PC-3 (cell line): ENCODE measurements around the gene LILRB3. TPM values are rescaled to one million over a fixed set of nuclear protein-coding genes. Genes with fewer than 3 reads are reported as not detected.
"Not testable (repeated sequence)": the region's sequence is repeated elsewhere in the genome, so short reads cannot be mapped to it uniquely, and the experiment has no call there.

Experiments used
- ATAC-seq: fragments of 200-7000 bp; cut with Tn5 transposase; 2 replicates; pipeline ENCODE4 v1.9.1; 2020; ENCODE audit warnings: mild to moderate bottlenecking, moderate library complexity
- BruUV-seq: library from RNA; stranded (reverse); fragments of 400-500 nt; replicated peaks from 2 replicates; lab custom pipeline; 2021; lab: Mats Ljungman, UMichigan
- CTCF ChIA-PET: fragments of 300-600 bp; sonication (Branson Sonifier 250); formaldehyde crosslinking; loops from one replicate; lab custom pipeline; 2022; ENCODE audit warnings: antibody characterized with exemption; lab: Charles Lee
- POLR2A ChIA-PET: fragments of 300-600 bp; sonication (Branson Sonifier 250); formaldehyde crosslinking; loops from one replicate; lab custom pipeline; 2022; ENCODE audit warnings: antibody characterized with exemption; ENCODE audit not compliant: unreplicated experiment; lab: Charles Lee
- DNase-seq: peaks from one replicate; pipeline ENCODE4 v3.0.0-alpha.2; 2015
- H2AFZ ChIP-seq: fragments of 300-600 bp; sonication (generic); 2 replicates; pipeline ENCODE4 v1.6.0; 2016; ENCODE audit warnings: antibody characterized with exemption, low read length
- H3F3A ChIP-seq: fragments of 300-600 bp; sonication (generic); one replicate; pipeline ENCODE4 v1.6.0; 2017; ENCODE audit warnings: antibody characterized with exemption, low read length, control low read depth, mild to moderate bottlenecking; ENCODE audit not compliant: unreplicated experiment
- H3K27ac ChIP-seq: fragments of 300-600 bp; sonication (generic); 2 replicates; pipeline ENCODE4 v1.5.1; 2016; ENCODE audit warnings: mild to moderate bottlenecking, low read length
- H3K27me3 ChIP-seq: fragments of 300-600 bp; sonication (generic); 2 replicates; pipeline ENCODE4 v1.6.1; 2016; ENCODE audit warnings: low read length, mixed read lengths
- H3K36me3 ChIP-seq: fragments of 300-600 bp; sonication (generic); 2 replicates; pipeline ENCODE4 v1.6.1; 2016; ENCODE audit warnings: low read depth, mixed run types, low read length, mixed read lengths
- H3K4me1 ChIP-seq: fragments of 300-600 bp; sonication (generic); 2 replicates; pipeline ENCODE4 v1.5.1; 2016; ENCODE audit warnings: low read length; ENCODE audit not compliant: insufficient read depth
- H3K4me2 ChIP-seq: fragments of 300-600 bp; sonication (generic); 2 replicates; pipeline ENCODE4 v1.6.0; 2016; ENCODE audit warnings: low read length
- H3K4me3 ChIP-seq: fragments of 300-600 bp; sonication (generic); 2 replicates; pipeline ENCODE4 v1.5.1; 2016; ENCODE audit warnings: mild to moderate bottlenecking, low read length, mixed read lengths
- H3K79me2 ChIP-seq: fragments of 300-600 bp; sonication (generic); 2 replicates; pipeline ENCODE4 v1.6.1; 2017; ENCODE audit warnings: low read length, mixed read lengths
- H3K9ac ChIP-seq: fragments of 300-600 bp; sonication (generic); 2 replicates; pipeline ENCODE4 v1.6.0; 2016; ENCODE audit warnings: mild to moderate bottlenecking, low read length
- H3K9me2 ChIP-seq: fragments of 300-600 bp; sonication (generic); replicated peaks from 2 replicates; pipeline ENCODE4 v1.6.1; 2016; ENCODE audit warnings: mixed run types, low read length, mixed read lengths
- H3K9me3 ChIP-seq: fragments of 300-600 bp; sonication (generic); 2 replicates; pipeline ENCODE4 v1.6.1; 2016; ENCODE audit warnings: low read length, mixed read lengths
- H4K20me1 ChIP-seq: fragments of 300-600 bp; sonication (generic); 2 replicates; pipeline ENCODE4 v1.6.1; 2016; ENCODE audit warnings: low read length, mixed read lengths
- CTCF ChIP-seq: fragments of 300-600 bp; sonication (generic); conservative IDR thresholded peaks from 2 replicates; pipeline ENCODE4 v1.5.1; 2017; ENCODE audit warnings: antibody characterized with exemption, low read depth, mild to moderate bottlenecking, low read length
- EZH2 ChIP-seq: fragments of 300-600 bp; sonication (generic); IDR thresholded peaks from one replicate; pipeline ENCODE4 v1.6.1; 2017; ENCODE audit warnings: antibody characterized with exemption, mild to moderate bottlenecking, low read length; ENCODE audit not compliant: unreplicated experiment
- EZH2phosphoT487 ChIP-seq: fragments of 300-600 bp; sonication (generic); IDR thresholded peaks from 2 replicates; pipeline ENCODE4 v1.6.1; 2018; ENCODE audit warnings: mild to moderate bottlenecking, antibody characterized with exemption, low read length, borderline replicate concordance
- intact Hi-C: fragments of 100-400 bp; cut with micrococcal nuclease; formaldehyde crosslinking; loops from 2 replicates; pipeline ENCODE4 v1.9.0; 2023
- total RNA-seq: library from RNA; depleted of rRNA; stranded (reverse); fragments of >200 nt; gene quantifications from 2 replicates; pipeline ENCODE4 v1.2.3, GENCODE V29; 2014

LILRB3 gene
- total RNA-seq, 1 experiment from 2014 or later, result not detected

GRCh38 chr19:54216869-54217268 is 5.9 kb downstream of the LILRB3 start:
- BruUV-seq, result no TSS peak
- no peak for TF ChIP-seq EZH2
- no peak for TF ChIP-seq EZH2phosphoT487
- no peak for TF ChIP-seq CTCF
- peaks cover 3% of the 10 kb centered on the region; the same call in 1 of the 2 replicates for H3K36me3 ChIP-seq
- H4K20me1 ChIP-seq, result no peaks in the 10 kb centered on the region
- H3K4me2 ChIP-seq, result no peak overlapping the region
- ATAC-seq, result no peak
- 0 out of 2 replicates have a peak, but pooled peaks cover 5% of the 10 kb centered on the region for H3K79me2 ChIP-seq
- H3F3A ChIP-seq, result no peaks in the 10 kb centered on the region
- ChIA-PET POLR2A (no interaction called here), CTCF (no interaction called here)
- no peak for DNase-seq
- H3K9me2 ChIP-seq, result no peaks in the 10 kb centered on the region
- intact Hi-C loops, result no loop called here
- H3K9ac ChIP-seq, result no peak overlapping the region
- no peaks in the 10 kb centered on the region for H3K9me3 ChIP-seq
- no peak overlapping the region for H3K4me3 ChIP-seq
- H2AFZ ChIP-seq, result no peak overlapping the region
- H3K27ac ChIP-seq, result no peak overlapping the region
- H3K27me3 ChIP-seq, result no peaks in the 10 kb centered on the region
- H3K4me1 ChIP-seq, result no peaks in the 10 kb centered on the region

- Histone ChIP-seq H4K20me1 (peaks cover 12% of the 10 kb centered on the region), H3K79me2 (peaks cover 15% of the 10 kb centered on the region)
- H3K36me3 ChIP-seq, H3K9me3 ChIP-seq, H3K4me2 ChIP-seq, H3K4me3 ChIP-seq, ATAC-seq, H3F3A ChIP-seq, H3K27ac ChIP-seq, H3K9me2 ChIP-seq, H3K9ac ChIP-seq, POLR2A ChIA-PET, H2AFZ ChIP-seq, H3K27me3 ChIP-seq, intact Hi-C loops, CTCF ChIA-PET, H3K4me1 ChIP-seq, BruUV-seq, DNase-seq: not testable (repeated sequence)
Measured at GRCh38 chr19:54214734-54215133, 8.1 kb downstream of the LILRB3 start.

GRCh38 chr19:54214217-54214616 is 8.6 kb downstream of the LILRB3 start:
- intact Hi-C loops, H3K36me3 ChIP-seq, CTCF ChIA-PET, H3K9me3 ChIP-seq, H3K9me2 ChIP-seq, H3K27me3 ChIP-seq, POLR2A ChIA-PET, H2AFZ ChIP-seq, H3K27ac ChIP-seq, BruUV-seq, DNase-seq, H3K9ac ChIP-seq, H3K4me3 ChIP-seq, H3F3A ChIP-seq, ATAC-seq, H3K4me2 ChIP-seq: not testable (repeated sequence)
- H4K20me1 ChIP-seq, result peaks cover 17% of the 10 kb centered on the region
- H3K79me2 ChIP-seq, result peaks cover 15% of the 10 kb centered on the region
- H3K4me1 ChIP-seq, result peaks cover 11% of the 10 kb centered on the region

GRCh38 chr19:54211235-54211634 is 11.6 kb downstream of the LILRB3 start:
- no peak overlapping the region for H2AFZ ChIP-seq
- CTCF ChIA-PET, result no interaction called here
- no peak for ATAC-seq
- H3K4me2 ChIP-seq, result no peak overlapping the region
- H3F3A ChIP-seq, result peaks cover 19% of the 10 kb centered on the region
- no peaks in the 10 kb centered on the region for H3K9me2 ChIP-seq
- H3K9ac ChIP-seq, result no peak overlapping the region
- no peak overlapping the region for H3K27ac ChIP-seq
- POLR2A ChIA-PET, result no interaction called here
- TF ChIP-seq EZH2, result no peak
- TF ChIP-seq EZH2phosphoT487, result no peak
- no peak for TF ChIP-seq CTCF
- no TSS peak for BruUV-seq
- no peaks in the 10 kb centered on the region for H3K27me3 ChIP-seq
- H3K4me3 ChIP-seq, result no peak overlapping the region
- H4K20me1 ChIP-seq, result peaks cover 47% of the 10 kb centered on the region
- no peaks in the 10 kb centered on the region for H3K9me3 ChIP-seq
- intact Hi-C loops, result no loop called here
- no peak for DNase-seq
- peaks cover 35% of the 10 kb centered on the region for H3K79me2 ChIP-seq
- H3K36me3 ChIP-seq, result peaks cover 27% of the 10 kb centered on the region
- peaks cover 34% of the 10 kb centered on the region for H3K4me1 ChIP-seq
